GM12873 (cell line): Measurements from ENCODE around the gene DPP6.
A peak's percentile ranks its signal among the peaks of the same experiment; 100 is the strongest.
"Not testable (repeated sequence)": the region's sequence is repeated elsewhere in the genome, so short reads cannot be mapped to it uniquely, and the experiment has no call there.

Experiments
- TF ChIP-seq, protein P1 (sequence below): IDR thresholded peaks from 2 replicates; pipeline ENCODE4 v1.5.1; 2012; ENCODE audit warnings: low read depth, mild to moderate bottlenecking, moderate library complexity, low read length, control low read depth; ENCODE audit not compliant: insufficient read depth; ENCODE audit errors: missing control alignments

The DPP6 gene

DNA sequence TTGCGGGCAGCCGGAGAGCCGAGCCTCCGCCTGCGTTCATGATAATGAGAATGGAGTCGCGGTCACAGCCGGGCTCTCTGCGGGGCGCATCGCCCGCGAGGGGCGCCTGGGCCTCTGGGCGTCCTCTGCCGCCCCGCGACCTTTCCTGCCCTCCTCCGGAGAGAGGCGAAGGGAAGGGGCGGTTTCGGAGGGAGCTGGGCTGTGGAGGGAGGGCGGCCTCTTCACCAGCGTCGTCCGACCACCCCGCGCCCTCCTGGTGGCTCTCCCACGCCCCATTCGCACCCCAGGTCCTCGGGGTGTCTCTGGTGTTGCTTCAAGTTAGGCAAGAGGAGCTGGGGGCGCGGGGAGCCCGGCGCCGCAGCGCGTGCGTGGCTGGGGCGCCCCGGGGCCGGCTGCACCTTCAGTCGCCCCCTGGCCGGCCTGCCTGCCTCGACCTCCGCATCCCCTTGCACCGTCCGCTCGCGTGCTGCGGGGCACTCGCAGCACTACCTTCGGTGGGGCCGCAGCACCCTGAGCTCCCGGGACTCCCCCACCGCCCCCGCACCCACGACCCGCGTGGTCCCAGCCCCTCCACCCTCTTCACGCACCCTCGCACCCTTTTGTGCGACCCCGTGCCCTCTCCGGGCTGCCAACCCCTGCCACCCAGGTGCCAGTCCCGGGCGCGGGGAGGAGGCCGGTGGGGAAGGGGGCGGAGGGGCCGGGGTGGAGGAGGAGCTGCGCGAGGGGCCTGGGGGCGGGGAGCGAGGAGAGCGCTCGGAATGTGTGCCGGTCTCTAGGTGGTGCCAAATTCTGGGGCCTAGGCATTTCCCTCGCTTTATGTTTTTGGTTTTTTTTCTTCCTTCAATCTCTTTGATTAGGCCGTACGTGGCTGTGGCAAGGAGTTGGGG lies at the start of gene DPP6:
TSS of gene DPP6 (plus strand) at position 756 of the 887 bp plus-strand sequence.
- TF ChIP-seq, protein P1, sequence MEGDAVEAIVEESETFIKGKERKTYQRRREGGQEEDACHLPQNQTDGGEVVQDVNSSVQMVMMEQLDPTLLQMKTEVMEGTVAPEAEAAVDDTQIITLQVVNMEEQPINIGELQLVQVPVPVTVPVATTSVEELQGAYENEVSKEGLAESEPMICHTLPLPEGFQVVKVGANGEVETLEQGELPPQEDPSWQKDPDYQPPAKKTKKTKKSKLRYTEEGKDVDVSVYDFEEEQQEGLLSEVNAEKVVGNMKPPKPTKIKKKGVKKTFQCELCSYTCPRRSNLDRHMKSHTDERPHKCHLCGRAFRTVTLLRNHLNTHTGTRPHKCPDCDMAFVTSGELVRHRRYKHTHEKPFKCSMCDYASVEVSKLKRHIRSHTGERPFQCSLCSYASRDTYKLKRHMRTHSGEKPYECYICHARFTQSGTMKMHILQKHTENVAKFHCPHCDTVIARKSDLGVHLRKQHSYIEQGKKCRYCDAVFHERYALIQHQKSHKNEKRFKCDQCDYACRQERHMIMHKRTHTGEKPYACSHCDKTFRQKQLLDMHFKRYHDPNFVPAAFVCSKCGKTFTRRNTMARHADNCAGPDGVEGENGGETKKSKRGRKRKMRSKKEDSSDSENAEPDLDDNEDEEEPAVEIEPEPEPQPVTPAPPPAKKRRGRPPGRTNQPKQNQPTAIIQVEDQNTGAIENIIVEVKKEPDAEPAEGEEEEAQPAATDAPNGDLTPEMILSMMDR: not testable (repeated sequence)

DNA sequence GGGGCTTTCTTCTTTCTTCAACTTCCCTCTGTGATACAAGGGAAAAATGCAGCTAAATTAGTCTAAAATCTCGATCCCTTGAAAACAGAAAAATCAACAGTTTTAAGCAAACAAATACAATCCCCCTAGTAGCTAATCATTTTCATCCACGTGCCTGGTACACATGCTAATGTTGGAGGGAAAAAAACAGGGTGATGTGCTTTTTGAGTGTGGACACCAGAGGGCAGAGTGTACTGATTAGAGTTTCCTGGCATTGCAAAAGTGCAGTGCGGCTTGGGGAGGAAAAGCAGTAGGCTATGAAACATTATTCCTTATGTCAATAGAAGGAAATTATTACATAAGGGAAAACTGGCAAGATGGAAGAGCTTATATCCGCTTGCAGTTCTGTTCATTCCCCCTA lies 19.6 kb downstream of the DPP6 start:
- TF ChIP-seq, protein P1: peak; percentile 33

DNA sequence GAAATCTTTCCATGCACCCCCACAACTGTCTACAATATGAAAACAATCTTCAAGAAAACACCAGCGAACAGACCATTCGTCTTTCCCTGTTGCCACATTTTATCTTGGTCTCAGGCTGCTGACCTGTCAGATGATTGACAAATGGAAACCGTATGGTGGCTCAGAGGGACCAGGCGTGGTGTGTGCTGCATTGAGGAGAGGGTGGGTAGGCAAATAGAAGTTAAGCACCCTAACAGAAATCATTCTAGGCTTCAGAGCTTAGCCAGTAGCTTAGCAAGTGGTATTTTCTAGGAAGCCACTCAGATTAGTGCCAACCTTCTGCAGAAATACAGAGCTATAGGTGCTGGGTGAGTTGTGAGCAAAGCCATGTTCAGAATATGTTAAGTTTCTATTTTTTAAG lies 114.9 kb downstream of the DPP6 start:
- TF ChIP-seq, protein P1: no peak

DNA sequence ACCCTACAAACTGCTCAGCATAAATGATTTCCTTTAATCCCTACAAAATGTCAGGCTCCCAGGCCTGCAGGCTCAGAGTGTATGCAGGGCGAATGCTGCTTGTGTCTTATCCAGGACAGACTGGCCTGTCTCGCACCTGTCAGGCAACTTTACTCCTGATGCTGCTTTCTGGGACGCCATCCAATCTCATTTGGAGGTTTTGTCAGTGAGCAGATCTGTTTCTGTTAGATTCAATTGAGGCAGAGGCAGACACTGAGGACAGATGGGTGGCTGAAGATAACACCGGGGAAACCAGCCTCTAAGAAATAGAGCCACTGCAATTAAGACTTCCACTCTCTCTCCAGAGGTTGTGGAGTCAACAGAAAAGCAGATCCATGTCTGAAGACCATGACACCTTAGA lies 115.6 kb downstream of the DPP6 start:
- TF ChIP-seq, protein P1: no peak

DNA sequence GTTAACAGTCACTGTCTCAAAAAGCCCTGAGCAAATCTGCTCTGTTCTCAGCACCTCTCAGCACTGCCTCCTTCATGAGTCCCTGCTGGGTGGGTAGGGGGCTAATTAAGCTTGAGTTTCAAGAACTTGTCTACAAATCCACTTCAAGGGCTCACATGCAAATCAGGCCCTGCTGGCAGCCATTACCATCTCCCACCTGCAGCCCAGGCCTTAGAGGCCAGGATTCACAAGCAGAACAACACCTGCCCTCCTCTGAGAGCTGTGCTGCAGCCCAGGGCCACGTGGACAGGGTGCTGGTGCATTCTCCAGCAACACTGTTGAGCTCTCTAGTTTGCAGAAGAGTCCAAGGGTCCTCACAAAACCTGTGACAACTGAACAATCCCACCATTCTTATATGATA lies 119.2 kb downstream of the DPP6 start:
- TF ChIP-seq, protein P1: no peak

DNA sequence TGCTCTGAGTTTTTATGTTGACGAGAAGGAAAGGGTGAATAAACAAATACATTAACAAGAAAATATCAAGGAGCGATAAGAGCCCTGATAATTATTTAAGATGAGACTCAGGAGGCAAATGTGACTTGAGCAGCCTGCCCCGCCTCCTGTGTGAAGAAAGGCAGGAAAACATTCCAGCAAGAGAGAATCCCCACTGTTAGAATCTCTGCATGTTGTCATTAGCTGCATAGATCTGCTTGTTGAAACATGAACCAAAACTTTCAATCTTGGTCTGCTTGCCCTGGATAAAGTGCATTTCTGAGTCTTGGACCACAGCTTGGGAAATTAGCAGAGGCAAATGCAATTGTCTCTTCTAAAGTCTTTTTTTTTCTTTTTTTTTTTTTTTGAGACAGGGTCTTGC lies 120.0 kb downstream of the DPP6 start:
- TF ChIP-seq, protein P1: no peak

DNA sequence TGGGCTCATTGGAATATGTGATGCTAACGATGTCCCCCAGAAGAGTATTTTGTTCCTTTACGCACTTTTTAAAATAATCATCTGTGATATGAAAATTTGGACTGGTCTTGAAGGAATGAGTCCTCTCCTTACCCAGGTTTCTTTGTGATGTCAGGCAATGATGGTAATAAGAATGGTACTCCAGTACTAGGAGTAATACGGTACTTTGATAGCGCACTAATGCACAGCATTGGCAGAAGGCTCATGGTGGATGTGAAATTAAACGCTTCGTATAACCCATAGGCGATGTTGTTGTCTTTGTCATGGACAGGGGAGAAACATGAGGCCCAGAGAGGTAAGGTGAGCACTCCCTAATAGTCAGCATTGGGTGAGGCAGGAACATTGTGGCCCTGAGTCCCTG lies 125.4 kb downstream of the DPP6 start:
- TF ChIP-seq, protein P1: no peak
